ENCODE data around the gene SYT9.

SYT9 gene

DNA sequence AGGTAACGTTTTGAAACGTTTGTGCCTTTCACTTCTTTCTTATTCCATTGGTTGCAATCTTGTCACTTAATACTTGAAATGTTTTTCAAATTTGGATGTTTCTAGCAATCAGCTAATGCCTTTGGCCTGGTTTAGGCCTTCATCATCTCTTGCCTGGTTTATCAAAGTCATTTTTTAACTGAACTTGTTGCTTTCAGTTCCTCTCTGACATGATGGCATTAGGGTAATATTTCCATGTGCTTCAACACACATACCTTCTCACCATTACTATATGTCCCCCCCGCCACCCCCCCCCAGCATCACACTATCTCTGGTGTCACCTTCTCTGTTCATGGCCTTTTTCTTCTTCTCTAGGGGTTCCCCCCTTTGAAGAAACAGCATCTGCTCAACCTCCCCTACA is 1.5 kb upstream of the SYT9 start:
- Histone ChIP-seq H3K4me3 (ENCODE audit: low read depth in 1 of 2, low read length in 2 of 2) (no peak overlapping the region), H3K27ac (ENCODE audit: low read depth, low read length) (no peak overlapping the region), H3K27me3 (ENCODE audit: control insufficient read depth in 1 of 2, insufficient read depth in 2 of 2, low read length in 2 of 2) (peaks cover 25 to 40% of the 10 kb centered on the region in 2 donors), H3K4me1 (ENCODE audit: control insufficient read depth in 1 of 2, insufficient read depth in 2 of 2, low read length in 2 of 2) (peaks cover 0 to 5% of the 10 kb centered on the region in 2 donors), H3K9ac (ENCODE audit: low read depth in 1 of 2, low read length in 2 of 2) (no peak overlapping the region), H3K36me3 (ENCODE audit: control insufficient read depth in 1 of 2, insufficient read depth in 2 of 2, low read length in 2 of 2) (no peaks in the 10 kb centered on the region), H3K9me3 (ENCODE audit: control insufficient read depth in 1 of 2, low read length in 2 of 2) (no peaks in the 10 kb centered on the region)

DNA sequence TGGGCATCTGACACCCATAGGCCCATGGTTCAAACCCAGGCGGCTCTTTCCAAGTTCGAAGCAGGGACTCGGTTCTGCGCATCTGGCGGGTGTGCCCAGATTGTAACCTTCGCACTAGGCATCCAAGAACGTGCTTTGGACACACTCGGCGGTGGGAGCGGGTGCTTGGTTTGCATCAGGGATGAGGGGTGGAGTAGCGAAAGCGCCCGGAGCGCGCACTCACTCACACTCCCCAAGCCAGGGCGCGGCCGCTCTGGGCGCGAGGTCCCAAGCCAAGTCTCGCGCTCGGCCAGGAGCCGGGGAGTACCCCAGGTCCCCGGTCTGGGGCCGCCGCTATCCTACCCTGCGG is 243 bp upstream of the SYT9 start:
- Histone ChIP-seq H3K4me3 (ENCODE audit: low read depth in 1 of 2, low read length in 2 of 2) (peak overlapping the region; percentile 33 to 48), H3K9ac (ENCODE audit: low read depth in 1 of 2, low read length in 2 of 2) (no peak overlapping the region), H3K9me3 (ENCODE audit: control insufficient read depth in 1 of 2, low read length in 2 of 2) (no peaks in the 10 kb centered on the region), H3K27ac (ENCODE audit: low read depth, low read length) (no peak overlapping the region), H3K36me3 (ENCODE audit: control insufficient read depth in 1 of 2, insufficient read depth in 2 of 2, low read length in 2 of 2) (no peaks in the 10 kb centered on the region), H3K4me1 (ENCODE audit: control insufficient read depth in 1 of 2, insufficient read depth in 2 of 2, low read length in 2 of 2) (peaks cover 0 to 5% of the 10 kb centered on the region in 2 donors), H3K27me3 (ENCODE audit: control insufficient read depth in 1 of 2, insufficient read depth in 2 of 2, low read length in 2 of 2) (peaks cover 26 to 43% of the 10 kb centered on the region in 2 donors)

DNA sequence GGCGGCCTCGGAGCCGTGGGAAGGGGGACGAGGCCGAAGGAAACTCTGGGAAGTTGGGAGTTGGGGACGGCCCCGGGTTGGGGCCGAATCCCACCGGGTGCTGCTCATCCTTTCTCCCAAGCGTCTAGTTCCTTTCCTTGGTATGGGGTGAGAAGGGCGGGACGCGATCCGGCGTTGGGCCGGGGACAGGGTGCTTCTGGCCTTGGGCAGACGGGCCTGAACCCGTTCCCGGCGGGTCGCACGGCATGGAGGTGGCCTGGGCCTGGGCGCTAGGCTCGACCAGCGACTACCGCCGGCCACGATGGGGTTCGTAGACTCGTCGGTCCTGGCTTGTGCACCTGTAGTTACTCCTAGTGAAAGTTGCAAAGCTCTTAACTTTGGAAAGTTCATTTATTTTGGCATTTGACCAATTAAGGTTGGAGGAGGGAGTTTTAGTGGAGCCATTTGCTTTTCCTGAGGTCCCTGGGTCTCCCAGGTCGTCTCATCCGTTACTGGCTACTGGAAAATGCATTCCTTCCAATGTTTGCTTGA is 1.0 kb downstream of the SYT9 start:
- H3K27me3 ChIP-seq (ENCODE audit: control insufficient read depth in 1 of 2, insufficient read depth in 2 of 2, low read length in 2 of 2), result peaks cover 26 to 43% of the 10 kb centered on the region in 2 donors
- peak overlapping the region in 1 of 2 donors; percentile 48 for H3K4me3 ChIP-seq (ENCODE audit: low read depth in 1 of 2, low read length in 2 of 2)
- no peaks in the 10 kb centered on the region for H3K9me3 ChIP-seq (ENCODE audit: control insufficient read depth in 1 of 2, low read length in 2 of 2)
- H3K27ac ChIP-seq (ENCODE audit: low read depth, low read length), result no peak overlapping the region
- no peak overlapping the region for H3K9ac ChIP-seq (ENCODE audit: low read depth in 1 of 2, low read length in 2 of 2)
- peaks cover 0 to 5% of the 10 kb centered on the region in 2 donors for H3K4me1 ChIP-seq (ENCODE audit: control insufficient read depth in 1 of 2, insufficient read depth in 2 of 2, low read length in 2 of 2)
- H3K36me3 ChIP-seq (ENCODE audit: control insufficient read depth in 1 of 2, insufficient read depth in 2 of 2, low read length in 2 of 2), result no peaks in the 10 kb centered on the region

DNA sequence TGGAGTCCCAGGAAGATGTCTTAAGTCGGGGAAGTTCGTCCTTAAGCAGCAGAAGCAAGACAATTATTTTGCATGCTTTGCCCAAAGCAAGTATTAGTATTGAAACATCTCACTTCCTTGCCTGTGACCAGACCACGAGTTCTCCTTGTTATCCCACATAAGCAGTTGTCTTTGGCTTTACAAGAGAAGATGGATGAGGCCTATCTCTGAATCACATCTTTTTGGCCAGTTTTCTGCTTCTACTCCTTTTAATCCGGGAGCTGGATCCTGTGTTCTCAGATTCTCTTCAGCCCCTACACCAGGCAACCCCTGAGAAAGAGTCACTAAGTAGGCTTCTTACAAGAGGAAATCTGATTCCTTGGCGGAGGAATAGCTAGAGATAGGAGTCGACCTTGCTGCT is 2.1 kb downstream of the SYT9 start:
- Histone ChIP-seq H3K9me3 (ENCODE audit: control insufficient read depth in 1 of 2, low read length in 2 of 2) (no peaks in the 10 kb centered on the region), H3K4me1 (ENCODE audit: control insufficient read depth in 1 of 2, insufficient read depth in 2 of 2, low read length in 2 of 2) (peaks cover 0 to 5% of the 10 kb centered on the region in 2 donors), H3K27me3 (ENCODE audit: control insufficient read depth in 1 of 2, insufficient read depth in 2 of 2, low read length in 2 of 2) (peaks cover 26 to 46% of the 10 kb centered on the region in 2 donors), H3K9ac (ENCODE audit: low read depth in 1 of 2, low read length in 2 of 2) (no peak overlapping the region), H3K27ac (ENCODE audit: low read depth, low read length) (no peak overlapping the region), H3K4me3 (ENCODE audit: low read depth in 1 of 2, low read length in 2 of 2) (no peak overlapping the region), H3K36me3 (ENCODE audit: control insufficient read depth in 1 of 2, insufficient read depth in 2 of 2, low read length in 2 of 2) (no peaks in the 10 kb centered on the region)

DNA sequence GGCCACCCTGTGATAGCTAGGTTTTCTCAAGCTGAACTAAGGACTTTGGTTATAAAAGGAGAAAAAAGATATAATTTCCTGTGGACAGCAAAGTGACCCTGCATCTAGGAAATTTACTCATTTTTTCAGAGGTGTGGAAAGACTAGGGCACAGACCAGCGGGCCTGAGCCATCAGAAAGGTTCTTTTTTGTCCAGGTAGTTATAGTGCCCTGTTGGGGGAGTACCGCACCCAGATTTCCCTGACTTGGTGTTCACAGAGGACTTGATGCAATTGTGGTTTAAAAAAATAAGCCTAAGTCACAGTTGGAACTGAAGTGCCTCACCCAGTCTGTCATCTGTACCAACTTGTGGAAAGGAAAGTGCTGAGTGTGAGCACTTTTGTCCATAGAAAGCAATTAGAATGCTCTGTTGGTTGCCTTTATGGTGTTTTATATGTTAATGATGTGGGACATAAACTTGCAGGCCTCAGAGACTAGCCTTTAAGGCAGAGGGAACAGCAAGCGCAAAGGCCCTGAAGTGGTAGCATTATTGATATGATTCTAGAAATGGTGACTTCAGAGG is 3.1 kb downstream of the SYT9 start:
- H3K36me3 ChIP-seq (ENCODE audit: control insufficient read depth in 1 of 2, insufficient read depth in 2 of 2, low read length in 2 of 2), result no peaks in the 10 kb centered on the region
- H3K4me3 ChIP-seq (ENCODE audit: low read depth in 1 of 2, low read length in 2 of 2), result no peak overlapping the region
- peaks cover 0 to 5% of the 10 kb centered on the region in 2 donors for H3K4me1 ChIP-seq (ENCODE audit: control insufficient read depth in 1 of 2, insufficient read depth in 2 of 2, low read length in 2 of 2)
- peaks cover 26 to 44% of the 10 kb centered on the region in 2 donors for H3K27me3 ChIP-seq (ENCODE audit: control insufficient read depth in 1 of 2, insufficient read depth in 2 of 2, low read length in 2 of 2)
- no peak overlapping the region for H3K27ac ChIP-seq (ENCODE audit: low read depth, low read length)
- H3K9me3 ChIP-seq (ENCODE audit: control insufficient read depth in 1 of 2, low read length in 2 of 2), result no peaks in the 10 kb centered on the region
- H3K9ac ChIP-seq (ENCODE audit: low read depth in 1 of 2, low read length in 2 of 2), result no peak overlapping the region

DNA sequence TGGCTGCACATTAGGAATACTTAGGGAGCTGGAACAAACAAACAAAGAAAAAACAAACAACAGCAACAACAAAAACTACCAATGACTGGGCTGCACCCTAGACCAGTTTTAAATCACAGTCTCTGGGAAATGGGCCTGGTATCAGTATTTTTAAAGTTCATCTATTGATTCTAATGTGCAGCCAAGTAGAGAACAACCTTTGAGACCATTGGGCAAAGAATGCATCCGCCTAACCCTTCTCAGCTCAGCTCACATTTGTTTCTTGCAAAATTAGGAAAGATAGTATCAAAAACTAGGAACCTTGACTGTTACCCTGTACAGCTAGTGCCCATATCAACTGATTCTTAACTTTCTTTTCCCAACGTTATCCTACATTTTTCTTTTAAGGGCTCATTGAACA is 5.2 kb downstream of the SYT9 start:
- H3K9me3 ChIP-seq (ENCODE audit: control insufficient read depth in 1 of 2, low read length in 2 of 2), result no peaks in the 10 kb centered on the region
- no peak overlapping the region for H3K27ac ChIP-seq (ENCODE audit: low read depth, low read length)
- H3K9ac ChIP-seq (ENCODE audit: low read depth in 1 of 2, low read length in 2 of 2), result no peak overlapping the region
- H3K36me3 ChIP-seq (ENCODE audit: control insufficient read depth in 1 of 2, insufficient read depth in 2 of 2, low read length in 2 of 2), result no peaks in the 10 kb centered on the region
- no peak overlapping the region for H3K4me3 ChIP-seq (ENCODE audit: low read depth in 1 of 2, low read length in 2 of 2)
- H3K4me1 ChIP-seq (ENCODE audit: control insufficient read depth in 1 of 2, insufficient read depth in 2 of 2, low read length in 2 of 2), result peaks cover 0 to 5% of the 10 kb centered on the region in 2 donors
- H3K27me3 ChIP-seq (ENCODE audit: control insufficient read depth in 1 of 2, insufficient read depth in 2 of 2, low read length in 2 of 2), result peaks cover 22 to 30% of the 10 kb centered on the region in 2 donors

DNA sequence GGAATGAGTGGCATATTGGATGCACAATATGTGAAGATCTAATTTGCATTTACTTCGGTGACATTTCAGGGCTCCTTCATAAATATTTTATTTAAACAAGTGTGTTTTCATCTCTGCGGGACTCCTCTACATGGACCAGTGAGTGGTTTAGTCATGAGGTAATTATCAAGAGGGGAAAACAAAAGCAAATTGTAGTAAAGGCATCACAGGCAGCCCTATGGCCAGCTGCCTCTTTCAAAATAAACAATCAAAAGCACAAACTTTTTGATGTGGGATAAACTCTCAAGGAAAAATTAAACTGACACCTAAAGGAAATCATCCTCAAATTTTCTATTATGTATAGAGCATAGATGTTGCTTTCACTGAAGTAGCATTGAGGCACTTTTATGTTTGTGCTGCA is 6.0 kb downstream of the SYT9 start:
- H3K27me3 ChIP-seq (ENCODE audit: control insufficient read depth in 1 of 2, insufficient read depth in 2 of 2, low read length in 2 of 2), result peaks cover 16 to 26% of the 10 kb centered on the region in 2 donors
- H3K4me3 ChIP-seq (ENCODE audit: low read depth in 1 of 2, low read length in 2 of 2), result no peak overlapping the region
- H3K9me3 ChIP-seq (ENCODE audit: control insufficient read depth in 1 of 2, low read length in 2 of 2), result no peaks in the 10 kb centered on the region
- no peak overlapping the region for H3K27ac ChIP-seq (ENCODE audit: low read depth, low read length)
- H3K4me1 ChIP-seq (ENCODE audit: control insufficient read depth in 1 of 2, insufficient read depth in 2 of 2, low read length in 2 of 2), result no peaks in the 10 kb centered on the region
- H3K36me3 ChIP-seq (ENCODE audit: control insufficient read depth in 1 of 2, insufficient read depth in 2 of 2, low read length in 2 of 2), result no peaks in the 10 kb centered on the region
- H3K9ac ChIP-seq (ENCODE audit: low read depth in 1 of 2, low read length in 2 of 2), result no peak overlapping the region

DNA sequence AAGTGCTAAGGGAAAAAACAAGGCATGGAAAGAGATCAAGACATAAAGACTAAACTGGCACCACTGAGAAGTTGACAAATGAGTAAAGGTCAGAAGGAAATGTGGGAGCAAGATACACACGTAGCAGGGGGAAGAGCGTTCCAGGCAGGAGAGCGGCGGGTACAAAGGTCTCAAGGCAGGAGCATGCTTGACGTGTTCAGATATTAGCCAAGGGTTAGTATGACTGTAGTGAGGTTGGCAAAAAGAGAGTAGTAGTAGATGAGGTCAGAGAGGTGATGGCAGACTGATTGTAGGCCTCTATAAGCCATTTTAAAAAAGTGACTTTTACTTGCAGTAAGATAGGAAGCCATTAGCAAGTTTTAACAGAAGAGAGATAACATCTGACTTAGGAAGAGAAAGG is 9.9 kb downstream of the SYT9 start:
- H3K36me3 ChIP-seq (ENCODE audit: control insufficient read depth in 1 of 2, insufficient read depth in 2 of 2, low read length in 2 of 2), result no peaks in the 10 kb centered on the region
- H3K27ac ChIP-seq (ENCODE audit: low read depth, low read length), result no peak overlapping the region
- H3K27me3 ChIP-seq (ENCODE audit: control insufficient read depth in 1 of 2, insufficient read depth in 2 of 2, low read length in 2 of 2), result peaks cover 0 to 3% of the 10 kb centered on the region in 2 donors
- H3K4me3 ChIP-seq (ENCODE audit: low read depth in 1 of 2, low read length in 2 of 2), result no peak overlapping the region
- H3K9ac ChIP-seq (ENCODE audit: low read depth in 1 of 2, low read length in 2 of 2), result no peak overlapping the region
- no peaks in the 10 kb centered on the region for H3K4me1 ChIP-seq (ENCODE audit: control insufficient read depth in 1 of 2, insufficient read depth in 2 of 2, low read length in 2 of 2)
- H3K9me3 ChIP-seq (ENCODE audit: control insufficient read depth in 1 of 2, low read length in 2 of 2), result no peaks in the 10 kb centered on the region

DNA sequence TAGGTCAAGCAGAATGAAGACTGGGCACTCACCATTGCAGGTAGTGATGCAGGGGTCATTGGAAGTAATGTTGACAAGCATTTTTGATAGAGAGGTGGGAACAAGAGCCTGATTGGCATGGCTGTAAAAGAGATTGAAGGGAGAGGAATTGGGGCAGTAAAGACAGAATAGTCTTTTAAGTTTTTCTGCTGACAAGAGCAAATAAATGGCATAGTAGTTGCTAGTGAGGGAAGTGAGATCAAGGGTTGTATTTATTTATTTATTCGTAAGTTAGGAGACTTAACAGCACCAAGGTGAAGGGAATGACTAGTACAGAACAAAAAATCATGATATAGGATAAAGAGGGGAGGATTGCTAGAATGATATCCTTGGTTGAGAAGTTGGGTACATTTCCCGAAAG is 11.0 kb downstream of the SYT9 start:
- Histone ChIP-seq H3K36me3 (ENCODE audit: control insufficient read depth in 1 of 2, insufficient read depth in 2 of 2, low read length in 2 of 2) (no peaks in the 10 kb centered on the region), H3K4me1 (ENCODE audit: control insufficient read depth in 1 of 2, insufficient read depth in 2 of 2, low read length in 2 of 2) (no peaks in the 10 kb centered on the region), H3K9me3 (ENCODE audit: control insufficient read depth in 1 of 2, low read length in 2 of 2) (no peaks in the 10 kb centered on the region), H3K27me3 (ENCODE audit: control insufficient read depth in 1 of 2, insufficient read depth in 2 of 2, low read length in 2 of 2) (peaks cover 0 to 3% of the 10 kb centered on the region in 2 donors), H3K4me3 (ENCODE audit: low read depth in 1 of 2, low read length in 2 of 2) (no peak overlapping the region), H3K27ac (ENCODE audit: low read depth, low read length) (no peak overlapping the region), H3K9ac (ENCODE audit: low read depth in 1 of 2, low read length in 2 of 2) (no peak overlapping the region)

DNA sequence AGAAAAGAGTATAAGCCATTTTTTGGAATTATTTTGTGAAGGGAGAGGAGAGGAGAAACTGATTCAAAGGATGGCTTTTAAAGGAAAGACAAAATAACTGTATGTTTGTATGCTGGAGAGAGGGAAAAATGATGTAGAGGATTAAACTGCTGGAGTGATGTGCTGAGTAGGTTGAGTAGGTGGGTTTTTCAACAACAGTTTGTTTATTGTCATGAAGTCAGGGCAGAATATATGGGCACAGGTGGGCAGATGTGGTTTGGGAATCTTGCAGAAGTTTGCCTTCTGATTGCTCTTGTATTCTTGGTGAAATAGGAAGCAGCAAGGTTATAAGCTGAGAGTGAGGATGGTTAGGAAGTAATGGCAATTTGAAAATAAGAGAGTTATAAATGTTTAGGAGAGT is 12.1 kb downstream of the SYT9 start:
- no peaks in the 10 kb centered on the region for H3K4me1 ChIP-seq (ENCODE audit: control insufficient read depth in 1 of 2, insufficient read depth in 2 of 2, low read length in 2 of 2)
- H3K9ac ChIP-seq (ENCODE audit: low read depth in 1 of 2, low read length in 2 of 2), result no peak overlapping the region
- no peaks in the 10 kb centered on the region for H3K27me3 ChIP-seq (ENCODE audit: control insufficient read depth in 1 of 2, insufficient read depth in 2 of 2, low read length in 2 of 2)
- H3K36me3 ChIP-seq (ENCODE audit: control insufficient read depth in 1 of 2, insufficient read depth in 2 of 2, low read length in 2 of 2), result no peaks in the 10 kb centered on the region
- no peaks in the 10 kb centered on the region for H3K9me3 ChIP-seq (ENCODE audit: control insufficient read depth in 1 of 2, low read length in 2 of 2)
- H3K4me3 ChIP-seq (ENCODE audit: low read depth in 1 of 2, low read length in 2 of 2), result no peak overlapping the region
- no peak overlapping the region for H3K27ac ChIP-seq (ENCODE audit: low read depth, low read length)

Data from duodenal mucosa (tissue), 2 donors.